CD4-positive, alpha-beta T cell treated with Interleukin-15 for 4 hours (primary cell): ENCODE results near the gene ADORA1.

Experiments used
- DNase-seq: peaks from one replicate; pipeline ENCODE4 v3.0.0-alpha.2; 2020; ENCODE audit warnings: low spot score

ADORA1 gene

DNA sequence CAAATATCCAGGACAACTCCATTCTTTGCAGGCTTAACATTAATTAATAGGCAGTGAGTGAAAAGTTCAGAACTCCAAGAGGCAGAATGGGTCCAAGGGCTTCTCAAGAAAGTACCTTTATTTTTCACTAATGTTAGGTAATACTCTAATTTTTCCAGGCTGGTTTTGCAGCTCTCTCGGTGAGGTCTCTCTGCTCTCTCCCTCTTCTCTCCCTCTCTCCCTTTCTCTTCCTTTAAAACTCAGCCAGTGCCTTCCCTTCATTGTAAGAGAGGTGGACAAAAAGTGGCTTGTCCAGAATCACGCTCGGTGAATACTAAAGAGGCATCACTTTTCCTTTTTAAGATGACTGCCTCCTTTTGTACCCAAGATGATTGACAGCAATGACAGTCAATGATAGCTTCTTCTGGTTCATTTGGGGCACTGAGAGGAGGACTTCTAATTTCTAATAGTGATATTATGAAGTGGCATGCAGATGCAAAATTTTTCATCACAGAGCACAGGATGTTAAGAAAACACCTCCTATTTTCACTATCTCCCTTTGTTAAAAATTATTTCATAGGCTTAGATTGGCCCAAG is 60.3 kb downstream of the ADORA1 start:
- no peak for DNase-seq

DNA sequence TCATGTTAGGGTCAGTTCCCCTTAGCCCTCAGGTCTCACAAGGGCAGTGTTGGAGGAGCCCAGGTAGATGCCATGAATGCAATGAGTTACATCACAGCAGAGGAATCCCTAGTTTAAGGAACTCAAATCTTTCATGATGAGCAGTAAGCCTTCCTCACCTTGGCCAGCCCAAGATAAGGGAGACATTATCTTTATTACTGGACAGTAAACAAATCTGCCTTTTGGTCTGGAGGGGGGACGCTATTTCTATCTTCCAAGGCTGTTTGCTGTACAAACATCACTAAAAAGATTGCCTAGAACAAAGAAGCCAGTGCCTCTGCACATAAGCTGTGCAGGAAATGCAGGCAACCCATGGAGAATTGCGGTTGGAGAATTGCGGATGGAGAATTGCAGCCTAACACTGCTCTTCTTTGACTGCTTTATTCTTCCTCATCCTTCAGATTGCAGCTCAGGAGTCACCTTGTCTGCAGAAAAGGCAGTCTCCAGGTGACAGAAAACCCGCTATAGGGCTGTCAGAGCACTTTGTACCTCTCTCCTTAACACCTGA is 61.2 kb downstream of the ADORA1 start:
- DNase-seq: no peak

DNA sequence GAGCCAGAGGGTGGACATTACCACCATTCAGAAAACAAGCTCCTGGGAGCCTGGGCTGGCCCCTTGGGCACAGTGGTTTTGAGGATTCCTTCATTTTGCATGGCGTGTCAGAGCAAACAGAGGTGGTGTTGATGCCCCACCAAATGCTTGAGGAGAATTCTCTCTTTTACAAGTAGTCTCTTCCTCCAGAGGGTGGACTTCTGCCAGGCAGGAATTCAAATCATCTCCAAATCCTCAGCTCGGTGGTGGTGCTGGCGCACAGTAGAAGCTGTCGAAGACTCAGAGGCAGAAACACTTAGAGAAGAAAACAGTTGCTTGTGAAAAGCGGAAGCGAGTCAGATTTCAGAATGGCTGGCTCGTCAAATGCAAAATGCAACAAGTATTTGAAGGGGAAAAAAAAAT is 62.4 kb downstream of the ADORA1 start:
- DNase-seq: no peak

DNA sequence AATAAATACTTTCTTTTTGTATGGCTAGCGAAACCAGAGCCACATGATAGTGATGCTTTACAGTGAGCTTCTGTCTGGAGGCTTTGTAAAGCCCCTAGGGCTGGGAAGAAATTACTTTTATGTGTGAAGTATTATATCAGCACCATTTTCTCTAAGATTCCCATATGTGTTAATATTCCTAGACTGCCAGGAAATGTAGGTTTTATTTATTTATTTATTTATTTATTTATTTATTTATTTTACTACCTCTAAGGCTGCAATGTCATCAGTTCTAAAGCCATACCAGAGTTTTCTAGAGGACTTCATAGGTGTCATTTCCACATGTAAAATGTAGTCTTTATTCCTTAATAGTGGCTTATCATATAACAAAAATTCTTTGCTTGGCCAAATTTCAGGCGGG is 63.4 kb downstream of the ADORA1 start:
- no peak for DNase-seq

DNA sequence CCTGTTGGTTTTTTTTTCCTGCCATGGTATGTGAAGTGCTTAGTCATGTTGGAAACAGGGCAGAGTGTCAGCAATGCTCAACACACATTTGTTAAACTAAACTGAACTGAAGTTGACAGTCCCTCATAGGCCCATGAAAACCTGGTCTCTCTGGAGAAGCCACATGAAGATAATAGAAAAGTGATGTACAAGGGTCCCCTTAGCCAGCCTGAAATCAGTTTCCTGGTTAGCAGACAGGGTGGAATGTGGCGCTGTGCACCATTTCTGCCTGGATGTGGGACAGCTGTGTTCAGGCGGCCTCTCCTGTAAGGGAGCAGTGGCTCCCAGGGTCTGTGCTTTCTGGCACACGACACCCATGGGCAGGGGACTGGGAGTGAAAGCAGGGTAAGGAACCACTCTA is 68.8 kb downstream of the ADORA1 start:
- DNase-seq: no peak

DNA sequence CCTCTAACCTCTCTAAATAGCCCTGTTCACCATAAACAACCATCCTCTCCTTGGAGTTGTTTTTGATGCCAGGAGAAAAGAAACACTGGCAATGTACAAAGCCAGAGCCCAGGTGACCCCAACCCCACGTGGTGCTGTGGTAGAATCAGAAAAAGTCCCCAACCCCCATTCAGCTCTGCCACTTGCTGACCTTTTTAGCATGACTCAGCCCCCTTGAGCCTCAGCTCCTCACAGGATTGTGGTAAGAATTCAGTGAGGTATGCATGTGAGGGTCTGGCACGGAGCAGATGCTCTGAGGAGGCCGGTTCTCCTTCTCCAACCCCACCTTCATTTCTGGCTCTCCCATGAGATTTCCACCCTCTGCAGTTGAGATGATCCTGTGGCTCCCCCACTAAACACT is 70.1 kb downstream of the ADORA1 start:
- no peak for DNase-seq

DNA sequence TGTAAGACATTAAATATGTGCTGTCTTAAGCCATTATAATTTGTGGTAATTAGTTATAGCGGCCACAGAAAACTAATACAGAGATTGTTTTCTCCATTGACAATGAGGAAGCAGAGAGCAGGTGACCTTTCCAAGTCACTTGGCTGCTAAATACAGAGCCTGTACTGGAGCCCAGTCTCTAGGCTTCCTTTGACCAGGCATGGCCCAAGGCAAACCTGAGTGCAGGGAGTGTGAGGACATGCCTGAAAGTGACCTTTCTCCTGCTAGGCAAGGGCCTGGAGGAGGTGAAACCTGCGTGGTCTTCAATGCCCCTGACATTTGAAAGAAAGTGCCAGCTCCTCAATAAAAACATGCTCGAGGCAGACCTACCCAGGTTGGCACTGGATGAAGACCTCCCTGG is 71.5 kb downstream of the ADORA1 start:
- no peak for DNase-seq

DNA sequence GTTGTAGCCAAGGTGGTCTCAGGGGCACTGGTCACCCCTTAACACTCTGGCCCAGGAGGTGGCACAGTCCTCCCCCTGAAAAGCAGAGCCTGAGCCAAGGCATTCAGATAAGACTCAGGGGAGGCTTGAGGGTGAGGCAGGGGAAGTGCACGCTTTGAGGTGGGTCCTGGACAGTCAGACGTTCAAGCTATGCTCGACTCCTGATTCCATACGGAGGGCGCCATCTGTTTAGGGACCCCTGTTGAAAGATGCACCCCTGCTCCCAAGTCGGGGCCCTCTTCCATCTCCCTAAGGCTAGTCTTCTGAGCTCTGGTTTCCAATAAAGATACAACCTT is 71.9 kb downstream of the ADORA1 start:
- no peak for DNase-seq

DNA sequence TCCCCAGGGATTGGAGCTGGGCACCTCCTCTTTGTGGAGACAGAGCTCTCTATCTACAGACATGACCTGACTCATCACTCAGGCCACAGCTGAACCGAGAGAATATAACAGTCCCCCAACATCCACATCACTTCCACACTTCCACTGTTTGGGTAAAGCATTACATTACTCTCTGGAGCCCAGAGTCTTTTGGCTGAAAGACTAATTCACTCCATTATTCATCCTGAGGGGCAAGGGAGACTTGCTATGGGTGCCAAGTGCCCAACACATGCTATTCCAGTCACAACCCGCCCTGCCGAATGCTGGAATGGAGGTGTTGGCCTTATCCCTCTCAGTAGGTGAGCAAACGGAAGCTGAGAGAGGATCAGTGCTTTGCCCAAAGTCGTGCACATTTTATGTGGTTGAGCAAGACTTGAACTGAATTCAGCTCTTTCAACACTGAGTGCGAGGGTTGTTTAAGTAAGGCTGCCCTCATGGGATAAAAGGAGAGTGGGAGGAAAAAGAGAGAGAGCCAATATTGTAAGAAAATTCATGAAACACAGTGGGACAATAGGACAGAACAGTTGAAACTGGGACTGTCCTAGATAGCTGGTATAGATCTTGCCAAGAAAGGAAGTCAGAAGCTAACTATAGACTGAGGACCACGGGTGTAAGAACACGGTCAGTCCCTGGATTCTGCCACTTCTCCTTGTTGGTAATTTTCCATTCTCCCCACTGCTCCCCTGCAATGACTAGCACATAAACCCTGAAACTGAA is 72.5 kb downstream of the ADORA1 start:
- DNase-seq: no peak

DNA sequence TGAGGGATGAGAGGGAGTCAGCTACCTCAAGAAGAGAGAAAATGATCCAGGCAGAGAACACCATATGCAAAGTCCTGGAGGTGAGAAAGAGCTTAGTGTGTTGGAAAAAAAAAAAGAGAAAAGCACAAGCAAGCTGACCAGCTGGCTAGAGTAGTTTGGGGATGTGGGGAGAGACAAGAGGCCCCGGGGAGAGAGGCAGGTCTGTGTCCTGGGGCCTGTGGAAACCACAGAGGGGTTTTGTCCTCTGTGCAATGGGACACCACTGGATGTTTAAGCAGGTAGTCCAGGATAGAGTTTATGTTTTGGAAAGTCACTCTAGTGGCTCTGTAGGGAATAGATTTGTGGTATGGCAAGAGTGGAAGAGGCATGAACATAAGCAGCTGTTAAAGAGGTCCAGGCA is 73.4 kb downstream of the ADORA1 start:
- no peak for DNase-seq

DNA sequence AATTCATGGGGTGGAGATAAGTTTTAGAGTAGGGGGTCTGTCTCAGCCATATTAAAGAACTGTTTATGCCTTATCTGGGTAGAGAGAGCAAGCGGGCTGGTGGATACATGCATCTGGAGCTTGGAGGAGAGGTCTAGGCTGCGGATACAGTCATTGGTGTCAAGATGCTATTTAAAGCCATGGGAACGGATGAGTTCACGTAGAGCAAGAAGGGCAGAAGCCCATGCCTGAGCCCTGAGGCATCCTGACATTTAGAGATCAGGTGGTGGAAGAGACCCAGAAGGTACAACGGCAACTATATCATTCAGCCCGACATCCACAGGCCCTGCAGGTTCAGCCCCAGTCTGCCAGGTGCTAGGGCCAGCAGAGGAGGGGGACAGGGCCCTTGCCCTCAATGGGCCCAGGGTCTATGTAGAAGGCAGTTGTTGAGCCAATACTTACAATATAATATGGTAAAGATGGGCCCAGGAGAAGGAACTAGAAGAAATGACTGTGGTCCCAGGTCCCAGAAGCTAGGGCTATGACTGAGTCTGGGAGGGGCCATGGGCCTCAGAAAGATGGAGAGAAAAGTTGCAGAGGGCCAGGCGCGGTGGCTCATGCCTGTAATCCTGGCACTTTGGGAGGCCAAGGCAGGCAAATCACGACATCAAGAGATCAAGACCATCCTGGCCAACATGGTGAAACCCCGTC is 74.1 kb downstream of the ADORA1 start:
- DNase-seq: no peak

DNA sequence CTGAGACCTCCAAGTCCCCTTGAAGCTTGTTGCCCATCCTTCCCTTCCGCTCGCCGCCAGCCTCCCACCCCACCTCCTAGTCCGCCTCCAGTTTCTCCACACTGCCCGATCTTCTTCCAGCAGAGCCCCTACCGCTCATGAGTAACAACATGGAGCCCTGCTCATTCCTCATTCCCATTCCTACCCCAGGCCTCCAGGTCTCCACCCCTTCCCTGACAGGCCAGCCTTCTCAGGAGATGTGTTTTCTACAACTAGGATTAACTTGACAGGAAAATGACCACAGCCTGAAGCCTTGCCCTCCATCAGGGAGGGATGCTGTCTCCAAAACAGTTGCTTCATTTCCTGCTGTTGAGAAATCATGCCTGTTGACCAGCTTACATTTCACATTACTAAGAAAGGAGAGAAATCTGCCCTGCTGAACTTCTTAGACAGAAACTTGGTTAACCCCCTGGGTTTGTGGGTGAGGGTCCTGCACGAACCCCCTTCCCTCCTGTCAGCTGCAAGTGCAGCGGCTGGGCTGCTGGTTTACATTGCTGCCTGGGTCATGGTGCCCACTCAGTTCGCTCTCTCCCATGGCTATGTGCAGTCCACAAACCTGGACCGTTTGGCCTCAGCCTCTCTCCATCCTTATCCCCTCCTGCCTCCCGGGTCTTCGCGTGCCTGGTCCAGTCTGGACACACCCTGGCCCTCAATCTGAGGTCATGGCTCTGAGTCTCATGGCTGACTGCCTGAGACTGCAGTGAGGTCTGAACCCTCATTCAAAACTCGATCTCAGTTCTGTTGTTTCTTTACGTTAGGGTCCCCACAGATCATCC is 75.1 kb downstream of the ADORA1 start:
- no peak for DNase-seq

DNA sequence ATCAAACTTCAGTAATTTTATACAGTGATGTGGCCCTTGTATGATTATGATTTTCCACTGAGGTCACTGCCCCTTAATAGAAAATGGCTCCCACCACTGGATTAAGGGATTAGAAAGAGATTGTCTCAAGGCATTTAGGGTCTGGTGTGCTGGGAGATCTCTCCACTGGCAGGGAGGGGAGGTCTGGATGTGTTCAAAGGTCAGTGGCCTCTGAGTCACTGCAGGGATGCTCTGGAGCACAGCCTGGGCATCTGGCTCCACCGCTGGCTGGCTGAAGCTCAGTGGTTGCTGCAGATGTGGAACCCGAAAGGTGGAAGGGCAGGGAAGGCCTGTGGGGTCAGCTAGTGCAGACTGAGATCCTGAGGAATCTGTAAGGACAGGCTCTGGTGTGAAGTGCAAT is 77.2 kb downstream of the ADORA1 start:
- DNase-seq: no peak

DNA sequence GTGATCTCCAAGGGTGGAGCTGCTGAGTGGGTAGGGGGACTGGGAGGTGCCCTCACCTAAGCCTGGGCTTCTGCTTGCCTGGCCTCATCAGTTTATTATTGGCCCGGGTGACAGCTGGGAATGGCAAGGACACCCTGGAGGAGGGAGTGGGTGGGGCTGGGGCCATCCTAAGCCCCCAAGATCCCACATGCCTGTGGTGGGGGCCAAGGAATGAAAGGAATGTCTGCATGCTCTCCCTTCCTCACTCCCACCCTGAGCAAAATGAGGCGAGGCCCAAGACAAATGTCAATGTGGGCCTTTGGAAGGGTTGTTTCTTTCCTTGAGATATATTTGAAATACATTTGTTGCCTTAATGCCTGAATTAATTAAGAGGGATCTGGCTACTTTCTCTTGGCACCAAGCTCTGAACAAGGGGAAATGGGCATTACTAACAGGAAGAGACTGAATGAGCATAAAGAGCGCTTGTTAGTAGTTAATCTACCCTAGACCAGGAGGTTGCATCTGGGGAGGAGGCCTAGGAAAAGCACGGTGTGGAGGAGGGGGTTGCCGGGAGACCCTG is 78.7 kb downstream of the ADORA1 start:
- no peak for DNase-seq

DNA sequence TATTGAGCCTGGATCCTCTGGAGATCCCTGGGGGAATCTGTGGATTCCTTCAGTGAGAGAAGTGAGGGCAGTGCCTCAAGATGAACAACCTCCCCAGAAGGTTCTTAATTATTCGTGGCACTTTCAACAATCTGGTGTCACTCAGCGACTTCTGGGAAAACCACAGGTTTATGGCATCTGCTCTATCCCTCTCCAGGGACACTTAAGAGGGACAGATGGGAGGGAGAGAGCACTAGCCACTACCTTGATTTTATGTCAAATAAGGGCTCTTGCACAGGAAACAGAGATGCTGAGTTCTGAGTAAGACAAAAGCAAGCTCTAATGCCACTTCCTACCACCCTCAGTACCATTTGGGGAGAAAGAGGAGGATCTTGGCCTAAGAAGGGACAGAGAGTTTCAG is 80.2 kb downstream of the ADORA1 start:
- no peak for DNase-seq

DNA sequence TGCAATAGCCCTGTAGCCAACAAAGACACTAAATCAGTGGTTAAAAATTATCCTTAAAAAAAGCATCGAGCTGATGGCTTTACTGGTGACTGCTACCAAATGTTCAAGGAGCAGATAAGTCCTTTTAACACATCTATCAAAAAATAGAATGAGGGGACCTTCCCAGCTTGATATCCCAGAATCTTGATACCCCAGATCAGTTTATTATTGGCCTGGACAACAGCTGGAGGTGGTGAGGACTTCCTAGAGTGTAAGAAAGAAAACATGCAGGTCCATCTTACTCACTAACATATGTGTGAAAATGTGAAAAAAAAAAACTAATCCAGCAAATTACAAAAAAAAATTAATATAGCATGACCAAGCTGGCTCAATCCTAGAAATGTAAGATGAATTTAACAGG is 80.7 kb downstream of the ADORA1 start:
- no peak for DNase-seq

DNA sequence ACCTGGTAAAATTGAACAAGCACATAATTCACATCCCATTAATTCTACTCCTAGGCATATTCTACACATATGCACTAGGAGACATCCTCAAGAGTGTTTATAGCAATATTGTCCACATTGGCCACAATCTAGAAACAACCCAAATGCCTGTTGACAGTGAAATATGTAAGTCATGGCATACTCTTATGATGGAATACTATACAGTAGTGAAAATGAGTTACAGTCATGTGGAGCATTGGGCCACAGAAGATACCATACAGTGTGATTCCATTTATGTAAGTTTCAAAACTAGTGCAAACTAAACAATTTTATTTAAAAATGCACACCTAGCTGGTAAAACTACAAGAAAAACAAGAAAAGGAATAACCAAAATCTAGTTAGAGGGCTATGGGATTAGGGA is 82.8 kb downstream of the ADORA1 start:
- no peak for DNase-seq

DNA sequence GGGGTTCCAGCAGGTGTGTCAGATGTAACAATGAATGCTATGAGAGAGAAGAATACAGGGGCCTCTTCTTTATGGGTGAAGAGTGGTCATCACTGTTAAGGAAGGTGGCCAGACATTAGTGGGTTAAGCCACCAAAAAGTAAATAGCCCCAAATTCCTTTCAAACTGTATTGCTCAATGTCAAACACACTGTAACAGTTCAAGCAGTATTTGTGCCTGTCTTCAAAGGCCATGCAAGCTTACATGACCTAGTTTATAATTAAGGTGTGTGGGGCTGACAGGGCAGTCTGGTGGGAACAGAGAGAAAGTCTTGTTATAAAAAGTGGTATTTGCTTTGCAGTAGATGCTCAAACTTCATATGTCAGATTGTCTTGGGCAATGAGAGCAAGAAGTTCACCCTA is 83.5 kb downstream of the ADORA1 start:
- DNase-seq: no peak

DNA sequence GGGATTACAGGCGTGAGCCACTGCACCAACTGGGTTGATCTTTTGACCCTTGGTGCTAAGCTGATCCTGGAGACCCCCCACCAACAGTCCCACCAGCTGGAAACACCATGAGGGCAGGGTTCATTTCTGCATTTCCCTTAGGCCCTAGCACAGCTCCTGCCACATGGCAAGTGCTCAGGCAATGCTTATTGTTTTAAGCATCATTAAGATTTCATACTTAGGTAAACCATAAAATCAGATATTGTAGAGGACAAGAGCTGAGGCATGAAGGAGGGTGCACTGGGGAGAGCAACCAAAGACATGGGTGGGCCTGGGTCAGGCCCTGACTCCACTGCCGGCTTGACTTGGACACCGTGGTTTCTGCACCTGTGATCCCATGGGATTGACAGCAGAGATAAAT is 84.3 kb downstream of the ADORA1 start:
- no peak for DNase-seq

DNA sequence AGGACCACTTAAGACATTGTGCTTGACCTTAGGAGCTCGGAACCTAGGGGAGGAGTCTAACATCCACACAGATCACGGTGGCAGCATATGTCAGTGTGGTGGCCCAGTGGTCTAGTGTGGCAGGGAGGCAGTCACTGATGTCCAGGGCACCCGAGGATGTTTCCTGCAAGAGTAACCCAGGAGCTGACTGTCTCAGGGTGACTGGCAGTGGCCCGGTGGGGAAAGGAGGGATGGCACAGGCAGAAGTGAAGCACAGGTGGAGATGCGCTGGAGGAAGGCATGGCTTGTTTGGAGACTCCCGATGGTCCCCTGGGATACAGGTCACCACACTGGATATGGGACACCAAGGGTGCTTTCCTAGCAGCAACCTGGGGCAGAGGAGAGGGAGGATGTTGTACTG is 85.6 kb downstream of the ADORA1 start:
- DNase-seq: no peak

DNA sequence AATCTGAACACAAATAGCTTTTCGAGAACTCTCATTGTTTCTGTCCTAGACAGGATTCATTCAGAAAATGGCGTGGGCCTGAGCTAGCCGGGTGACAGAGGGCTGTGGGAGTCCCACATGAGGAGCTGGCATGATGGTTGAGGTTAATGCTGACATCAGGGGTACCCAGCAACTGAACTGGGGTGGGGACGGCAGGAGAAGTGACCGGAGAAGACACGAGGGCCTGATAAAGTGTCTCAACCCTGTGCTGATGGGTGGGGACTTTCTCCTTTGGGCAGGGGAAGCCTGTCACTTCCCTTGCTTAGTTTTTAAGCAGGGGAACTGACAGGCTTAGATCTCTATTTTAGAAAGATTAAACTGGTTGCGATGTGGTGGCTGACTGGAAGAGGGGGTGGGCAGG is 87.3 kb downstream of the ADORA1 start:
- no peak for DNase-seq

DNA sequence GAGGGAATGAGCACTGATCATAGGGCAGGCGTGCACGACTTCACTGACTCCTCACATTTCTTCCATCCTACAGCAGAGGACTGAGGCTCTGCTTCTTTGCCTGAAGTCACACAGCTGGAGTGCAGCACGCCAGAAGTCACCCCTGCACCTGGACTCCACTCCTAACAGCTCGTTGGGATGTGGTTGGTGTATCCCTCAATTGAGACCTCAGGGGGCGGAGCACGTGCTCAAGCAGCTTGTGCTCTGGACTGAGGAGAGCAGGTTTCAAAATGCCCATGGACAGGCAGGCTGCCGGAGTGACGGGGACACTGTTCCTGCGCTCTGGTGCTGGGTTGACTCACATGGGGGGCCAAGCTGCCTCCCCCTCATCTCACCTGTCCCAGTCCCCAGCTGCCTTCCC is 88.0 kb downstream of the ADORA1 start:
- DNase-seq: no peak
